Right lobe of liver (tissue), 4 donors: ENCODE results near the gene CYTH1.

Experiments used
- POLR2A ChIP-seq: fragments of 450-650 bp; IDR thresholded peaks from one replicate; pipeline ENCODE4 v1.6.1; 2017; ENCODE audit warnings: antibody characterized with exemption, mild to moderate bottlenecking
- TF ChIP-seq, protein P1 (sequence below), 4 donors: fragments of 200-600 bp in 3 of 4; fragments of 450-650 bp in 1 of 4; IDR thresholded peaks; one replicate each; pipeline versions ENCODE4 v1.5.1 to v1.8.0; 2016 to 2022; ENCODE audit warnings: antibody characterized with exemption in 4 of 4, mild to moderate bottlenecking in 2 of 4
- donor health status: DM: no; HTN: no; CAD: no.
- donor health status: DM: no; HTN: no; CAD: no.
- donor health status: DM: no; HTN: yes; CAD: no.

DNA sequence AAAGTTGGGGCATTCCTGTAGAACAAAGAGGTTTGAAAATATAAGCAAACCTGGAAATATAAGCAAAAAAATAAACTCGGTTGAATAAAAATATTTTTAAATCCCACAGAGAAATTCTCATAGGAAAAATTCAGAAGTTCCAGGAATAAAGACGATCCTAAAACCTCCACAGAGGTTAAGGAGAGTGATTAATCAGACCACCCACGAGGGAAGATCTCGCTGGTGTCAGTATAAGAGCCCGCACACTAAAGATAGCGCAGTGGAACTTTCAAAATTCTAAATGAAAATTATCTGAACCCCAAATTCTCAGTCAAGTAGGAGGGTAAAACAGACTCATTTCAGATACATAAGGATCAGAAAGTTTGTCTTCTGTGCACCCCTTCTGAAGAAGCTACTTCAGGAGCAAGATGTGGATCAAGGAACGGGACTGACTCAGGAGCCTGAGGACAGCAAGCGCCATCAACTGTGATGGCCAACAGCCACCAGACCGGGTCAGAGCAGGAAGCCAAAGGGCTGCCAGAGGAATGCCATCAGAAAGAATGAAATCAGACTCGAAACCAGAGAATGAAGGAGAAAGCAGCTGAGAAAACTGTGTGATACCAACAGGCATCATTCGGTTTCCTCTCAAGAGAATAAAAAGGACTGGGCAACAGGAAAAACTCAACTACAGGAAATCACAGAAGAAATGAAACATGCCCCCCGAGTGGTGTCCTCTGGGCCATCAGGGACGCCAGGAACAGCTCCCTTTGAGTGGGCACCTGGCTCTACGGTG, 66.9 kb downstream of the CYTH1 start:
- TF ChIP-seq, protein P1, sequence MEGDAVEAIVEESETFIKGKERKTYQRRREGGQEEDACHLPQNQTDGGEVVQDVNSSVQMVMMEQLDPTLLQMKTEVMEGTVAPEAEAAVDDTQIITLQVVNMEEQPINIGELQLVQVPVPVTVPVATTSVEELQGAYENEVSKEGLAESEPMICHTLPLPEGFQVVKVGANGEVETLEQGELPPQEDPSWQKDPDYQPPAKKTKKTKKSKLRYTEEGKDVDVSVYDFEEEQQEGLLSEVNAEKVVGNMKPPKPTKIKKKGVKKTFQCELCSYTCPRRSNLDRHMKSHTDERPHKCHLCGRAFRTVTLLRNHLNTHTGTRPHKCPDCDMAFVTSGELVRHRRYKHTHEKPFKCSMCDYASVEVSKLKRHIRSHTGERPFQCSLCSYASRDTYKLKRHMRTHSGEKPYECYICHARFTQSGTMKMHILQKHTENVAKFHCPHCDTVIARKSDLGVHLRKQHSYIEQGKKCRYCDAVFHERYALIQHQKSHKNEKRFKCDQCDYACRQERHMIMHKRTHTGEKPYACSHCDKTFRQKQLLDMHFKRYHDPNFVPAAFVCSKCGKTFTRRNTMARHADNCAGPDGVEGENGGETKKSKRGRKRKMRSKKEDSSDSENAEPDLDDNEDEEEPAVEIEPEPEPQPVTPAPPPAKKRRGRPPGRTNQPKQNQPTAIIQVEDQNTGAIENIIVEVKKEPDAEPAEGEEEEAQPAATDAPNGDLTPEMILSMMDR (IDR thresholded peaks at IDR 0.05): no peak
- TF ChIP-seq POLR2A: no peak
